Measurements from ENCODE around the gene ITGBL1.

The ITGBL1 gene

GRCh38 chr13:101628900-101629299 is 176.4 kb downstream of the ITGBL1 start:
- no peak for DNase-seq (ENCODE audit: low spot score)

- DNase-seq (ENCODE audit: low spot score), result no peak
Observed at GRCh38 chr13:101631395-101631794, 178.9 kb downstream of the ITGBL1 start.

- DNase-seq (ENCODE audit: low spot score), result no peak
Observed at GRCh38 chr13:101634142-101634541, 181.7 kb downstream of the ITGBL1 start.

GRCh38 chr13:101639711-101640110 is 187.2 kb downstream of the ITGBL1 start:
- no peak for DNase-seq (ENCODE audit: low spot score)

GRCh38 chr13:101640788-101641400 is 188.4 kb downstream of the ITGBL1 start:
- no peak for DNase-seq (ENCODE audit: low spot score)

GRCh38 chr13:101645871-101646270 is 193.4 kb downstream of the ITGBL1 start:
- no peak for DNase-seq (ENCODE audit: low spot score)

- no peak for DNase-seq (ENCODE audit: low spot score)
Observed at GRCh38 chr13:101647760-101648159, 195.3 kb downstream of the ITGBL1 start.

GRCh38 chr13:101648766-101649487 is 196.5 kb downstream of the ITGBL1 start:
- no peak for DNase-seq (ENCODE audit: low spot score)

- no peak for DNase-seq (ENCODE audit: low spot score)
Observed at GRCh38 chr13:101649488-101650126, 197.1 kb downstream of the ITGBL1 start.

GRCh38 chr13:101654883-101655282 is 202.4 kb downstream of the ITGBL1 start:
- no peak for DNase-seq (ENCODE audit: low spot score)

- no peak for DNase-seq (ENCODE audit: low spot score)
Observed at GRCh38 chr13:101655435-101655834, 203.0 kb downstream of the ITGBL1 start.

- no peak for DNase-seq (ENCODE audit: low spot score)
Observed at GRCh38 chr13:101660711-101661110, 208.2 kb downstream of the ITGBL1 start.

GRCh38 chr13:101661839-101662238 is 209.4 kb downstream of the ITGBL1 start:
- DNase-seq (ENCODE audit: low spot score), result no peak

- no peak for DNase-seq (ENCODE audit: low spot score)
Observed at GRCh38 chr13:101673360-101674105, 221.1 kb downstream of the ITGBL1 start.

GRCh38 chr13:101681834-101682233 is 229.4 kb downstream of the ITGBL1 start:
- no peak for DNase-seq (ENCODE audit: low spot score)

- no peak for DNase-seq (ENCODE audit: low spot score)
Observed at GRCh38 chr13:101686003-101686402, 233.5 kb downstream of the ITGBL1 start.

- no peak for DNase-seq (ENCODE audit: low spot score)
Observed at GRCh38 chr13:101690871-101691270, 238.4 kb downstream of the ITGBL1 start.

- no peak for DNase-seq (ENCODE audit: low spot score)
Observed at GRCh38 chr13:101691341-101691860, 238.9 kb downstream of the ITGBL1 start.

- no peak for DNase-seq (ENCODE audit: low spot score)
Observed at GRCh38 chr13:101695870-101696516, 243.5 kb downstream of the ITGBL1 start.

GRCh38 chr13:101697745-101698144 is 245.3 kb downstream of the ITGBL1 start:
- no peak for DNase-seq (ENCODE audit: low spot score)

- DNase-seq (ENCODE audit: low spot score), result no peak
Observed at GRCh38 chr13:101698400-101698799, 245.9 kb downstream of the ITGBL1 start.

GRCh38 chr13:101700598-101700997 is 248.1 kb downstream of the ITGBL1 start:
- no peak for DNase-seq (ENCODE audit: low spot score)

Measured in iPS-NIHi11 (cell line).